ES-I3 (cell line): Measurements from ENCODE around the gene PTPN14.

Experiments used
- H3K36me3 ChIP-seq: 2 replicates; pipeline ENCODE4 v1.6.1; 2013; ENCODE audit warnings: mild to moderate bottlenecking, low read length, control low read depth, moderate library complexity; ENCODE audit not compliant: insufficient read depth
- H3K4me1 ChIP-seq: 2 replicates; pipeline ENCODE4 v1.6.1; 2013; ENCODE audit warnings: mild to moderate bottlenecking, control low read depth, low read length; ENCODE audit not compliant: insufficient read depth
- H3K9ac ChIP-seq: 2 replicates; pipeline ENCODE4 v1.6.1; 2013; ENCODE audit warnings: low read depth, mild to moderate bottlenecking, low read length, moderate library complexity
- H3K9me3 ChIP-seq: 2 replicates; pipeline ENCODE4 v1.6.1; 2013; ENCODE audit warnings: mild to moderate bottlenecking, low read length, moderate library complexity; ENCODE audit not compliant: control insufficient read depth, insufficient read depth

The PTPN14 gene

GRCh38 chr1:214574598-214575411, 23.4 kb upstream of the PTPN14 start:
- no peaks in the 10 kb centered on the region for H3K4me1 ChIP-seq
- no peaks in the 10 kb centered on the region for H3K36me3 ChIP-seq
- H3K9me3 ChIP-seq, result peaks cover 21% of the 10 kb centered on the region
- H3K9ac ChIP-seq, result no peak overlapping the region

- H3K4me1 ChIP-seq, result no peaks in the 10 kb centered on the region
- H3K36me3 ChIP-seq, result no peaks in the 10 kb centered on the region
- peaks cover 21% of the 10 kb centered on the region for H3K9me3 ChIP-seq
- H3K9ac ChIP-seq, result no peak overlapping the region
Observed at GRCh38 chr1:214573386-214574318, 22.2 kb upstream of the PTPN14 start.

GRCh38 chr1:214571281-214571680, 19.9 kb upstream of the PTPN14 start:
- Histone ChIP-seq H3K36me3 (no peaks in the 10 kb centered on the region), H3K9ac (no peak overlapping the region), H3K4me1 (no peaks in the 10 kb centered on the region), H3K9me3 (peaks cover 11% of the 10 kb centered on the region)

- H3K4me1 ChIP-seq, result no peaks in the 10 kb centered on the region
- no peaks in the 10 kb centered on the region for H3K36me3 ChIP-seq
- H3K9me3 ChIP-seq, result peaks cover 6% of the 10 kb centered on the region; the same call in 1 of the 2 replicates
- no peak overlapping the region for H3K9ac ChIP-seq
Observed at GRCh38 chr1:214570442-214570841, 19.0 kb upstream of the PTPN14 start.

- Histone ChIP-seq H3K4me1 (no peaks in the 10 kb centered on the region), H3K9me3 (no peaks in the 10 kb centered on the region), H3K36me3 (no peaks in the 10 kb centered on the region)
Observed at GRCh38 chr1:214569357-214570004, 18.1 kb upstream of the PTPN14 start.

GRCh38 chr1:214568328-214568727, 16.9 kb upstream of the PTPN14 start:
- H3K9me3 ChIP-seq, result no peaks in the 10 kb centered on the region
- no peak overlapping the region for H3K9ac ChIP-seq
- no peaks in the 10 kb centered on the region for H3K4me1 ChIP-seq
- no peaks in the 10 kb centered on the region for H3K36me3 ChIP-seq

More at GRCh38 chr1:214569357-214570004, 18.1 kb upstream of the PTPN14 start:
- H3K9ac ChIP-seq, result no peak overlapping the region

- H3K4me1 ChIP-seq, result no peaks in the 10 kb centered on the region
- H3K36me3 ChIP-seq, result no peaks in the 10 kb centered on the region
- H3K9ac ChIP-seq, result no peak overlapping the region
- H3K9me3 ChIP-seq, result no peaks in the 10 kb centered on the region
Observed at GRCh38 chr1:214567481-214567980, 16.1 kb upstream of the PTPN14 start.

- Histone ChIP-seq H3K9me3 (no peaks in the 10 kb centered on the region), H3K4me1 (no peaks in the 10 kb centered on the region)
Observed at GRCh38 chr1:214566158-214567104, 15.0 kb upstream of the PTPN14 start.

GRCh38 chr1:214565310-214565709, 13.9 kb upstream of the PTPN14 start:
- Histone ChIP-seq H3K4me1 (no peaks in the 10 kb centered on the region), H3K36me3 (no peaks in the 10 kb centered on the region), H3K9ac (no peak overlapping the region), H3K9me3 (no peaks in the 10 kb centered on the region)

More at GRCh38 chr1:214566158-214567104, 15.0 kb upstream of the PTPN14 start:
- H3K36me3 ChIP-seq, result no peaks in the 10 kb centered on the region
- no peak overlapping the region for H3K9ac ChIP-seq

GRCh38 chr1:214563881-214564280, 12.5 kb upstream of the PTPN14 start:
- Histone ChIP-seq H3K9me3 (no peaks in the 10 kb centered on the region), H3K36me3 (no peaks in the 10 kb centered on the region), H3K4me1 (no peaks in the 10 kb centered on the region), H3K9ac (no peak overlapping the region)

- Histone ChIP-seq H3K9me3 (no peaks in the 10 kb centered on the region), H3K36me3 (no peaks in the 10 kb centered on the region), H3K4me1 (peaks cover 14% of the 10 kb centered on the region), H3K9ac (no peak overlapping the region)
Observed at GRCh38 chr1:214557952-214558735, 6.7 kb upstream of the PTPN14 start.

GRCh38 chr1:214553142-214553710, 1.8 kb upstream of the PTPN14 start:
- H3K36me3 ChIP-seq, result no peaks in the 10 kb centered on the region
- peaks cover 28% of the 10 kb centered on the region for H3K4me1 ChIP-seq
- no peaks in the 10 kb centered on the region for H3K9me3 ChIP-seq
- peak overlapping the region; percentile 29 for H3K9ac ChIP-seq
